ENCODE results near the gene TRH.
A peak's percentile ranks its signal among the peaks of the same experiment; 100 is the strongest.
"Not testable (repeated sequence)": the region's sequence is repeated elsewhere in the genome, so short reads cannot be mapped to it uniquely, and the experiment has no call there.

Gene TRH

DNA sequence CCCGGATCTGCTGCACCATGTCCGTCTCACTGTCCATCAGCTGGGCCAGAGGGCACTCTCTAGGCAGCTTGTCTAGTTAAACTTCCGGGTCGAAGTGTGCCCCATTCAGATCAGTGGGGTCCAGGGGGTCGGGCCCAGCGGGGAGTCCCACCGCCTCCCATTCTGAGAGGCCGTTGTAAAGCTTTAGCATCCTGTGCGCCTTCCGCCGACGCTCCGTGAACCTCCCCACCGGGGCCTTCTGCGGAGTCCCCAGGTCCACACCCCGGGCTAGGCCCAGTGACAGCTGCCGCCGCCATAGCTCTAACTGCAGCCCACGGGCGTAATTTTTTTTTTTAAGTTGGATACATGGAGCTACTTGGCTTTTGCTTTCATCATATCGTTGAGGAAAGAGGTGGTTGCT is 38.7 kb downstream of the TRH start:
- not testable (repeated sequence) for DNase-seq

DNA sequence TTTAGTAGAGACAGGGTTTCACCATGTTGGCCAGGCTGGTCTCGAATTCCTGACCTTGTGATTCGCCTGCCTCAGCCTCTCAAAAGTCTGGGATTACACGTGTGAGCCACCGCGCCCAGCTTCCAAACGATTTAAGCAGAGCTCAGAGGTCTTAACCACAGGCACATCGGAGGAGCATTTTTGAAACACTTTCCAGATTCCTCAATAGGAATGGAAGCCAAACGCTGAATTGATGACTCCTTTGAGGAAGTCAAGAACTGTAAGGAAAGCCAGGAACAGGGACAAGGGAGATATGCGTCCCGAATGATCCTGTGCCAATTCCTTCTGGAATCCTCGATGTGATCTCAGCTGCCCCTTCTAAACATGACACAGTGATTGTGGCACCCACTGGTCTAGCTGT is 40.0 kb downstream of the TRH start:
- DNase-seq: no peak

DNA sequence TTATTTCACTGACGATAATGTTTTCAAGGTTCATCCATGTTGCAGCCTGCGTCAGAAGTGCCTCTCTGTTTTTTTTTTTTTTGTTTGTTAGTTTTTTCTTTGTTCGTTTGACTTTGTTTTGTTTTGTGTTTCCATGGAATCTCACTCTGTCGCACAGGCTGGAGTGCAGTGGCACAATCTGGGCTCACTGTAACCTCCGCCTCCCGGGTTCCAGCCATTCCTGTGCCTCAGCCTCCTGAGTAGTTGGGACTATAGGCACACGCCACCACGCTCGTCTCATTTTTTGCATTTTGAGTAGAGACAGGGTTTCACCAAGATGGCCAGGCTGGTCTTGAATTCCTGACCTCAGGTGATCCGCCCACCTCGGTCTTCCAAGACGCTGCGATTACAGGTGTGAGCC is 43.1 kb downstream of the TRH start:
- DNase-seq: not testable (repeated sequence)

DNA sequence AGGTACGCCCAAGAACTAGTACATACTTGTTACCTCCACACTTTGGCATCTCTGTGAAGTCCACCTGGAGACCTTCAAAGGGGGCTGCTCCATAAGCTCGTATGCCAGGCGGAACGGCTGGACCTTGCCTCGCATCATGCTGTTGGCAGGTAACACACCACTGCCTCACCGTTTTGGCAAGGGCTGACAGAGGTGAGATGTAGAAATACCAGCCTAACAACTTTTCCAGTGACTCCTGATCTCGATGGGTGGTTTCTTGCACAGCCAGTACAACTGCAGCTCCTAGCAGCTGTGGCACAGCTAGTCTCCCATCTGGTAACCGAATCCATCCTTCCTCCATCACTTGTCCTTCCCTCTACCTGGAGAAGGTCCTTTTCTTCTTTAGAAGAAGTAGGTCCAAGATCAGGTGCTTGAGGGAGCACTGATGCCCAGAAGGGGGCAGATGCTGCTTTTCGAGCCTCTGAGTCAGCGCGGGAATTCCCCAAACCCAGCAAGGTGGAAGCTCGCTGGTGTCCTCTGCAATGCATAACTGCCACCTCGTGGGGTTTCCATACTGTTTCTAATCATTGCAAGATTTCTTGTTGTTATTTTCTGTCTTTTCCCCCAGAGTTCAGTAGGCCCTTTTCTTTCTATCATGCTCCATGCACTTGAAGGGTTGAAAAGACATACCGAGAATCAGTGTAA is 51.8 kb downstream of the TRH start:
- peak in 1 of 2 experiments; percentile 25 for DNase-seq

DNA sequence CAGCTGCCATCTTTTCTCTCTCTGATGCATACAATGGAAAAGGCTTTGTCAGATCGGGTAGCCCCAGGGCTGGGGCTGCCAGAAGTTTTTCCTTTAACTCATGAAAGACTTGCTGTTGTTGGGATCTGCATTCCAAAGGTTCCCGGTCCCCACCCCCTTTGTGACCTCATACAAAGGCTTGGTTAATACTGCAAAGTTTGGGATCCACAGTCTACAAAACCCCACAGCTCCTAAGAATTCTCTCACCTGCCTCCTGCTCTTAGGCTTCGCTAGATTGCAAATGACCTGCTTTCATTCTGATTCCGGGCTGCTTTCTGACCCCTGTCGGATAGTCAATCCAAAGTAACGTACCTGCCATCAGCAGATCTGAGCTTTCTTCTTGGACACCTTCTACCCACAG is 52.9 kb downstream of the TRH start:
- DNase-seq: not testable (repeated sequence)
